Keratinocyte (primary cell): Measurements from ENCODE around the gene CRYM. TPM values are rescaled to one million over a fixed set of nuclear protein-coding genes. Genes with fewer than 3 reads are reported as not detected.
A peak's percentile ranks its signal among the peaks of the same experiment; 100 is the strongest.

Experiments used
- DNase-seq: peaks from one replicate; pipeline ENCODE4 v3.0.0-alpha.2; 2011; ENCODE audit warnings: low read depth, missing footprints, low spot score
- FAIRE-seq: peaks from 2 replicates; lab custom pipeline; 2011; peaks lifted over from hg19 to GRCh38; lab: Jason Lieb, UNC
- H2AFZ ChIP-seq: 2 replicates; pipeline ENCODE4 v1.6.0; 2012; ENCODE audit warnings: low read length, control low read depth, inconsistent platforms; ENCODE audit not compliant: control insufficient read depth
- H3K27ac ChIP-seq: 2 replicates; pipeline ENCODE4 v1.5.1; 2011; ENCODE audit warnings: low read length; ENCODE audit not compliant: control insufficient read depth, insufficient read depth
- H3K27me3 ChIP-seq: 3 replicates; pipeline ENCODE4 v1.6.0; 2011; ENCODE audit warnings: low read length; ENCODE audit not compliant: control insufficient read depth, insufficient read depth; ENCODE audit errors: extremely low read depth
- H3K36me3 ChIP-seq, 2 experiments: 2 replicates in 1 of 2; 3 replicates in 1 of 2; pipeline ENCODE4 v1.5.1; 2011; ENCODE audit warnings: low read length in 2 of 2, mild to moderate bottlenecking in 1 of 2; ENCODE audit not compliant: control insufficient read depth in 2 of 2, insufficient read depth in 2 of 2; ENCODE audit errors: extremely low read depth in 1 of 2
- H3K4me1 ChIP-seq: 3 replicates; pipeline ENCODE4 v1.5.1; 2011; ENCODE audit warnings: low read length; ENCODE audit not compliant: control insufficient read depth, insufficient read depth; ENCODE audit errors: extremely low read depth
- H3K4me2 ChIP-seq: 3 replicates; pipeline ENCODE4 v1.6.0; 2011; ENCODE audit warnings: low read depth, low read length; ENCODE audit not compliant: control insufficient read depth, insufficient read depth; ENCODE audit errors: extremely low read depth
- H3K4me3 ChIP-seq, 3 experiments: fragments of 200-600 bp in 1 of 3; sonication (generic) in 1 of 3; 2 replicates in 2 of 3; 3 replicates in 1 of 3; pipeline ENCODE4 v1.5.1; 2011 to 2016; ENCODE audit warnings: low read length in 3 of 3, mild to moderate bottlenecking in 3 of 3, control low read depth in 2 of 3, inconsistent platforms in 1 of 3, low read depth in 1 of 3, mixed read lengths in 1 of 3, mixed run types in 1 of 3, moderate library complexity in 1 of 3; ENCODE audit not compliant: control insufficient read depth in 2 of 3, insufficient read depth in 2 of 3; ENCODE audit errors: extremely low read depth in 1 of 3
- H3K79me2 ChIP-seq: 2 replicates; pipeline ENCODE4 v1.6.0; 2012; ENCODE audit warnings: low read length; ENCODE audit not compliant: control insufficient read depth, insufficient read depth
- H3K9ac ChIP-seq: 3 replicates; pipeline ENCODE4 v1.6.0; 2011; ENCODE audit warnings: low read length; ENCODE audit not compliant: control insufficient read depth, insufficient read depth; ENCODE audit errors: extremely low read depth
- H3K9me1 ChIP-seq: 3 replicates; pipeline ENCODE4 v1.6.0; 2011; ENCODE audit warnings: low read length; ENCODE audit not compliant: control insufficient read depth, insufficient read depth; ENCODE audit errors: extremely low read depth
- H3K9me3 ChIP-seq: 2 replicates; pipeline ENCODE4 v1.5.1; 2012; ENCODE audit warnings: low read depth, low read length; ENCODE audit not compliant: control insufficient read depth
- H4K20me1 ChIP-seq: 3 replicates; pipeline ENCODE4 v1.6.0; 2011; ENCODE audit warnings: low read length; ENCODE audit not compliant: control insufficient read depth, insufficient read depth; ENCODE audit errors: extremely low read depth
- CTCF ChIP-seq, 3 experiments: IDR thresholded peaks in 1 of 3; conservative IDR thresholded peaks in 1 of 3; optimal IDR thresholded peaks in 1 of 3; 2 replicates in 2 of 3; 3 replicates in 1 of 3; pipeline versions ENCODE3 to v1.5.1; 2011; ENCODE audit warnings: low read length in 3 of 3, mild to moderate bottlenecking in 3 of 3, moderate library complexity in 2 of 3, control low read depth in 1 of 3, inconsistent platforms in 1 of 3; ENCODE audit not compliant: insufficient read depth in 2 of 3; ENCODE audit errors: extremely low read depth in 1 of 3
- EZH2 ChIP-seq: IDR thresholded peaks from one replicate; pipeline ENCODE4 v1.6.1; 2012; ENCODE audit warnings: inconsistent platforms, mild to moderate bottlenecking, low read length, moderate library complexity
- dilution Hi-C: fragments of 300-500 bp; cut with MboI; formaldehyde crosslinking; loops from one replicate; pipeline ENCODE4 v1.7.0; 2020; ENCODE audit warnings: low sequenced_read_pairs; ENCODE audit not compliant: extremely low pct_ligation_motif_present
- polyA plus RNA-seq, 5 experiments: library from polyadenylated mRNA; depleted of rRNA in 3 of 5; stranded (reverse) in 3 of 5; stranded (forward) in 1 of 5; unstranded in 1 of 5; fragments of >200 nt; gene quantifications; 1 replicate in 1 of 5; 2 replicates in 3 of 5; 3 replicates in 1 of 5; pipeline versions ENCODE4 v1.2.1 to v1.2.3, GENCODE V29; 2011 to 2012; ENCODE audit warnings: missing spikeins in 2 of 5, low read depth in 1 of 5, low replicate concordance in 1 of 5

Gene CRYM
- polyA plus RNA-seq, 1 donor (not counting 4 experiments of a cell fraction or from before 2014, with no cell fraction given): 0.18 TPM

- H3K9me1 ChIP-seq: no peaks in the 10 kb centered on the region
- no peaks in the 10 kb centered on the region for H3K9me3 ChIP-seq
- peak overlapping the region; percentile 99 for H3K9ac ChIP-seq
- dilution Hi-C loops: no loop called here
- TF ChIP-seq EZH2 (no peak), CTCF (optimal IDR thresholded peaks at IDR 0.05 in 1 of 3, IDR thresholded peaks at IDR 0.05 in 1 of 3, conservative IDR thresholded peaks at IDR 0.05 in 1 of 3; ENCODE audit: extremely low read depth in 1 of 3, insufficient read depth in 2 of 3, low read length in 3 of 3) (no peak)
- peaks cover 25% of the 10 kb centered on the region for H3K79me2 ChIP-seq
- H3K36me3 ChIP-seq: no peaks in the 10 kb centered on the region
- peak overlapping the region; percentile 99 for H3K4me2 ChIP-seq
- no peaks in the 10 kb centered on the region for H4K20me1 ChIP-seq
- FAIRE-seq (no peak), DNase-seq (no peak)
- peaks cover 21% of the 10 kb centered on the region for H3K4me1 ChIP-seq
- H3K27ac ChIP-seq: peak overlapping the region; percentile 100
- no peak overlapping the region for H2AFZ ChIP-seq
- no peaks in the 10 kb centered on the region for H3K27me3 ChIP-seq
- peak overlapping the region; percentile 65 to 99 (median 74) for H3K4me3 ChIP-seq
Observed at GRCh38 chr16:21301895-21302291, 23.8 kb upstream of the CRYM start.

GRCh38 chr16:21301168-21301894 lies 23.2 kb upstream of the CRYM start:
- H3K4me2 ChIP-seq: peak overlapping the region; percentile 99
- H3K27me3 ChIP-seq: no peaks in the 10 kb centered on the region
- H2AFZ ChIP-seq: peak overlapping the region; percentile 83
- FAIRE-seq (peak; percentile 69), DNase-seq (peak; percentile 58)
- dilution Hi-C loops: no loop called here
- H3K4me3 ChIP-seq: peak overlapping the region; percentile 65 to 99 (median 74)
- H3K9me1 ChIP-seq: no peaks in the 10 kb centered on the region
- no peaks in the 10 kb centered on the region for H4K20me1 ChIP-seq
- H3K79me2 ChIP-seq: peaks cover 25% of the 10 kb centered on the region
- H3K4me1 ChIP-seq: peaks cover 21% of the 10 kb centered on the region
- H3K9me3 ChIP-seq: no peaks in the 10 kb centered on the region
- no peaks in the 10 kb centered on the region for H3K36me3 ChIP-seq
- TF ChIP-seq CTCF (optimal IDR thresholded peaks at IDR 0.05 in 1 of 3, IDR thresholded peaks at IDR 0.05 in 1 of 3, conservative IDR thresholded peaks at IDR 0.05 in 1 of 3; ENCODE audit: extremely low read depth in 1 of 3, insufficient read depth in 2 of 3, low read length in 3 of 3) (peak in 1 of 3 experiments; percentile 63), EZH2 (no peak)
- peak overlapping the region; percentile 100 for H3K27ac ChIP-seq
- peak overlapping the region; percentile 99 for H3K9ac ChIP-seq
